B cell (primary cell): ENCODE results near the gene FBXO10. TPM values are rescaled to one million over a fixed set of nuclear protein-coding genes. Genes with fewer than 3 reads are reported as not detected.
A peak's percentile ranks its signal among the peaks of the same experiment; 100 is the strongest.

Experiments
- ATAC-seq: fragments of 200-7000 bp; cut with Tn5 transposase; one replicate; pipeline ENCODE4 v1.10.0; 2021; ENCODE audit warnings: low read depth, mild to moderate bottlenecking, moderate number of reproducible peaks, moderate library complexity
- CTCF ChIA-PET: fragments of 350-600 bp; sonication (Branson Sonifier 250); formaldehyde crosslinking; loops from one replicate; lab custom pipeline; 2021; ENCODE audit warnings: antibody characterized with exemption, inconsistent platforms; lab: Charles Lee
- POLR2A ChIA-PET: fragments of 350-600 bp; sonication (Branson Sonifier 250); formaldehyde crosslinking; loops from one replicate; lab custom pipeline; 2021; ENCODE audit warnings: antibody characterized with exemption; lab: Charles Lee
- DNase-seq: peaks from one replicate; pipeline ENCODE4 v3.0.0; 2013
- H2AFZ ChIP-seq: 2 replicates; pipeline ENCODE4 v1.6.1; 2012; ENCODE audit warnings: mild to moderate bottlenecking, low read depth, low read length; ENCODE audit not compliant: insufficient read depth, poor library complexity, severe bottlenecking
- H3K27ac ChIP-seq, 2 donors: 1 replicate in 1 of 2; 2 replicates in 1 of 2; pipeline ENCODE4 v1.5.1; 2012 to 2013; ENCODE audit warnings: low read length in 2 of 2, mild to moderate bottlenecking in 2 of 2, moderate library complexity in 1 of 2
- H3K27me3 ChIP-seq, 4 experiments: fragments of 200-600 bp in 1 of 4; sonication (generic) in 1 of 4; replicated peaks in 1 of 4; 1 replicate in 2 of 4; 2 replicates in 2 of 4; pipeline versions ENCODE4 v1.6.1 to v1.7.0; 2013 to 2016; ENCODE audit warnings: low read length in 3 of 4, mild to moderate bottlenecking in 2 of 4, mixed read lengths in 1 of 4, moderate library complexity in 1 of 4; ENCODE audit not compliant: insufficient read depth in 4 of 4, control insufficient read depth in 3 of 4; ENCODE audit errors: control extremely low read depth in 1 of 4
- H3K36me3 ChIP-seq, 2 experiments: replicated peaks in 1 of 2; 1 replicate in 1 of 2; 2 replicates in 1 of 2; pipeline versions ENCODE4 v1.6.1 to v1.7.1; 2013; ENCODE audit warnings: low read length in 1 of 2; ENCODE audit not compliant: insufficient read depth in 2 of 2, control insufficient read depth in 1 of 2; ENCODE audit errors: control extremely low read depth in 1 of 2, extremely low read depth in 1 of 2
- H3K4me1 ChIP-seq, 2 donors: fragments of 200-600 bp in 1 of 2; sonication (generic) in 1 of 2; 1 replicate in 1 of 2; 2 replicates in 1 of 2; pipeline versions ENCODE4 v1.5.1 to v1.6.1; 2013 to 2017; ENCODE audit warnings: low read length in 2 of 2; ENCODE audit not compliant: control insufficient read depth in 2 of 2, insufficient read depth in 2 of 2
- H3K4me2 ChIP-seq: replicated peaks from 2 replicates; pipeline ENCODE3; 2012; ENCODE audit warnings: mild to moderate bottlenecking, low read depth, low read length; ENCODE audit not compliant: poor library complexity, severe bottlenecking
- H3K4me3 ChIP-seq, 5 experiments: fragments of 200-600 bp in 1 of 5; sonication (generic) in 1 of 5; 1 replicate in 3 of 5; 2 replicates in 2 of 5; pipeline versions ENCODE4 v1.5.1 to v1.7.0; 2011 to 2016; ENCODE audit warnings: low read length in 4 of 5, mild to moderate bottlenecking in 4 of 5, low read depth in 2 of 5, control low read depth in 1 of 5, moderate library complexity in 1 of 5; ENCODE audit not compliant: insufficient read depth in 1 of 5; ENCODE audit errors: control extremely low read depth in 1 of 5, extremely low read depth in 1 of 5
- H3K79me2 ChIP-seq: fragments of 200-600 bp; sonication (generic); one replicate; pipeline ENCODE4 v1.6.0; 2016; ENCODE audit warnings: low read length; ENCODE audit not compliant: control insufficient read depth, insufficient read depth
- H3K9ac ChIP-seq: fragments of 200-600 bp; sonication (generic); 2 replicates; pipeline ENCODE4 v1.6.1; 2017; ENCODE audit warnings: mild to moderate bottlenecking, low read length, moderate library complexity
- H3K9me3 ChIP-seq, 3 donors: one replicate each; pipeline versions ENCODE4 v1.6.1 to v1.7.1; 2013; ENCODE audit warnings: low read length in 2 of 3; ENCODE audit not compliant: control insufficient read depth in 2 of 3, insufficient read depth in 1 of 3; ENCODE audit errors: control extremely low read depth in 1 of 3
- H4K20me1 ChIP-seq: 2 replicates; pipeline ENCODE4 v1.6.0; 2012; ENCODE audit warnings: mild to moderate bottlenecking, low read length; ENCODE audit not compliant: insufficient read depth, control insufficient read depth, poor library complexity, severe bottlenecking
- H3K27ac Mint-ChIP-seq: one replicate; pipeline ENCODE4 v1.8.0; 2021; ENCODE audit warnings: mixed read lengths
- H3K27me3 Mint-ChIP-seq: one replicate; pipeline ENCODE4 v1.8.0; 2021; ENCODE audit warnings: mixed read lengths
- H3K4me1 Mint-ChIP-seq: one replicate; pipeline ENCODE4 v1.8.0; 2021; ENCODE audit warnings: mixed read lengths
- H3K4me3 Mint-ChIP-seq: one replicate; pipeline ENCODE4 v1.8.0; 2021; ENCODE audit warnings: mixed read lengths
- H3K9me3 Mint-ChIP-seq: one replicate; pipeline ENCODE4 v1.8.0; 2022; ENCODE audit warnings: mixed read lengths; ENCODE audit not compliant: insufficient read depth
- EZH2 ChIP-seq: IDR thresholded peaks from 2 replicates; pipeline ENCODE4 v1.6.1; 2012; ENCODE audit warnings: borderline replicate concordance, low read depth, mild to moderate bottlenecking, moderate library complexity, low read length; ENCODE audit not compliant: insufficient read depth, poor library complexity, severe bottlenecking
- WGBS: methylation state at CpG from one replicate; pipeline ENCODE4 v1.1.5; 2013; ENCODE audit warnings: missing lambda C conversion rate; ENCODE audit not compliant: insufficient coverage; 5-methylcytosine and 5-hydroxymethylcytosine counted together
- intact Hi-C: fragments of 100-400 bp; cut with micrococcal nuclease; formaldehyde crosslinking; loops from one replicate; pipeline ENCODE4 v1.10.0; 2022
- polyA plus RNA-seq: library from polyadenylated mRNA; depleted of rRNA; stranded (reverse); fragments of >200 nt; gene quantifications from 2 replicates; pipeline ENCODE4 v1.2.3, GENCODE V29; 2012
- total RNA-seq, 2 donors: library from RNA; stranded (reverse); fragments of 120-200 nt in 1 of 2; gene quantifications; 1 replicate in 1 of 2; 2 replicates in 1 of 2; pipeline versions ENCODE4 v1.2.3 to v1.2.4, GENCODE V29; 2013 to 2022
- TF ChIP-seq, protein P1 (sequence below): fragments of 200-600 bp; IDR thresholded peaks from one replicate; pipeline ENCODE4 v1.8.0; 2022; ENCODE audit warnings: antibody characterized with exemption, mild to moderate bottlenecking

FBXO10 gene
- total and polyA plus RNA-seq, 2 donors (not counting 1 experiment from before 2014, with no cell fraction given): 18.6 to 67.3 TPM

- TF ChIP-seq EZH2: no peak
- TF ChIP-seq, protein P1, sequence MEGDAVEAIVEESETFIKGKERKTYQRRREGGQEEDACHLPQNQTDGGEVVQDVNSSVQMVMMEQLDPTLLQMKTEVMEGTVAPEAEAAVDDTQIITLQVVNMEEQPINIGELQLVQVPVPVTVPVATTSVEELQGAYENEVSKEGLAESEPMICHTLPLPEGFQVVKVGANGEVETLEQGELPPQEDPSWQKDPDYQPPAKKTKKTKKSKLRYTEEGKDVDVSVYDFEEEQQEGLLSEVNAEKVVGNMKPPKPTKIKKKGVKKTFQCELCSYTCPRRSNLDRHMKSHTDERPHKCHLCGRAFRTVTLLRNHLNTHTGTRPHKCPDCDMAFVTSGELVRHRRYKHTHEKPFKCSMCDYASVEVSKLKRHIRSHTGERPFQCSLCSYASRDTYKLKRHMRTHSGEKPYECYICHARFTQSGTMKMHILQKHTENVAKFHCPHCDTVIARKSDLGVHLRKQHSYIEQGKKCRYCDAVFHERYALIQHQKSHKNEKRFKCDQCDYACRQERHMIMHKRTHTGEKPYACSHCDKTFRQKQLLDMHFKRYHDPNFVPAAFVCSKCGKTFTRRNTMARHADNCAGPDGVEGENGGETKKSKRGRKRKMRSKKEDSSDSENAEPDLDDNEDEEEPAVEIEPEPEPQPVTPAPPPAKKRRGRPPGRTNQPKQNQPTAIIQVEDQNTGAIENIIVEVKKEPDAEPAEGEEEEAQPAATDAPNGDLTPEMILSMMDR: no peak
- peak overlapping the region; percentile 24 for H3K4me3 Mint-ChIP-seq
- H3K4me2 ChIP-seq: no peak overlapping the region
- CTCF ChIA-PET: no interaction called here
- H3K9me3 ChIP-seq: no peaks in the 10 kb centered on the region
- peaks cover 2% of the 10 kb centered on the region for H3K9me3 Mint-ChIP-seq
- POLR2A ChIA-PET: interaction anchor here (0.5 kb wide), 1 partner anchor 124 kb away, joined by 4 read pairs; no protein-coding TSS in a partner anchor
- H3K4me3 ChIP-seq: no peak overlapping the region
- peak; percentile 23 for DNase-seq
- no peak overlapping the region for H3K9ac ChIP-seq
- H2AFZ ChIP-seq: no peak overlapping the region
- H3K4me1 ChIP-seq: peaks cover 0 to 8% of the 10 kb centered on the region in 2 donors
- H3K27me3 Mint-ChIP-seq: no peaks in the 10 kb centered on the region
- no peaks in the 10 kb centered on the region for H3K27me3 ChIP-seq
- H3K36me3 ChIP-seq: peaks cover 0 to 42% of the 10 kb centered on the region in 2 experiments
- H3K4me1 Mint-ChIP-seq: peaks cover 24% of the 10 kb centered on the region
- H3K27ac Mint-ChIP-seq: peak overlapping the region; percentile 53
- no peaks in the 10 kb centered on the region for H4K20me1 ChIP-seq
- H3K27ac ChIP-seq: no peak overlapping the region
- no peak for ATAC-seq
- intact Hi-C loops: no loop called here
- no peaks in the 10 kb centered on the region for H3K79me2 ChIP-seq
Observed at GRCh38 chr9:37539634-37540033, 36.5 kb downstream of the FBXO10 start.

GRCh38 chr9:37538099-37538498, 38.1 kb downstream of the FBXO10 start:
- peaks cover 0 to 8% of the 10 kb centered on the region in 2 donors for H3K4me1 ChIP-seq
- ATAC-seq (no peak), DNase-seq (no peak)
- no peak overlapping the region for H3K4me2 ChIP-seq
- CTCF ChIA-PET: no interaction called here
- POLR2A ChIA-PET: no interaction called here
- no peak overlapping the region for H3K4me3 ChIP-seq
- WGBS: 100% methylated on average over 5 of the region's 7 CpGs
- no peaks in the 10 kb centered on the region for H4K20me1 ChIP-seq
- peaks cover 22% of the 10 kb centered on the region for H3K4me1 Mint-ChIP-seq
- no peaks in the 10 kb centered on the region for H3K27me3 Mint-ChIP-seq
- H3K27ac ChIP-seq: no peak overlapping the region
- no peaks in the 10 kb centered on the region for H3K79me2 ChIP-seq
- peaks cover 2% of the 10 kb centered on the region for H3K9me3 Mint-ChIP-seq
- H3K9me3 ChIP-seq: no peaks in the 10 kb centered on the region
- intact Hi-C loops: no loop called here
- H3K4me3 Mint-ChIP-seq: no peak overlapping the region
- no peak for TF ChIP-seq EZH2
- TF ChIP-seq, protein P1: no peak
- peaks cover 0 to 45% of the 10 kb centered on the region in 2 experiments for H3K36me3 ChIP-seq
- no peak overlapping the region for H3K9ac ChIP-seq
- no peak overlapping the region for H2AFZ ChIP-seq
- no peaks in the 10 kb centered on the region for H3K27me3 ChIP-seq
- H3K27ac Mint-ChIP-seq: no peak overlapping the region
